HL-60 (cell line): Measurements from ENCODE around the gene RAB15.

ENCODE experiments used
- DNase-seq, 2 experiments: peaks; one replicate each; pipeline ENCODE4 v3.0.0-alpha.2; 2010 to 2020; ENCODE audit warnings: low read depth in 1 of 2, low spot score in 1 of 2
- H3K27ac ChIP-seq: fragments of 250-450 bp; sonication (Bioruptor Pico); replicated peaks from 2 replicates; pipeline ENCODE4 v1.5.1; 2020; ENCODE audit warnings: mild to moderate bottlenecking, moderate library complexity
- H3K27me3 ChIP-seq: fragments of 250-450 bp; sonication (Bioruptor Pico); 2 replicates; pipeline ENCODE4 v1.5.1; 2021; ENCODE audit warnings: mild to moderate bottlenecking, moderate library complexity; ENCODE audit not compliant: insufficient read depth, poor library complexity, severe bottlenecking
- H3K4me3 ChIP-seq: replicated peaks from 2 replicates; pipeline ENCODE4 v1.5.1; 2011; ENCODE audit warnings: mild to moderate bottlenecking, control low read depth, low read length; ENCODE audit not compliant: insufficient read depth
- GABPA ChIP-seq: IDR thresholded peaks from 2 replicates; pipeline ENCODE4 v1.6.1; 2012; ENCODE audit warnings: low read depth
- POLR2AphosphoS5 ChIP-seq: IDR thresholded peaks from 2 replicates; pipeline ENCODE4 v1.6.1; 2012; ENCODE audit warnings: low read depth
- REST ChIP-seq: IDR thresholded peaks from 2 replicates; pipeline ENCODE4 v1.6.1; 2012; ENCODE audit warnings: low read depth; ENCODE audit not compliant: insufficient replicate concordance
- SPI1 ChIP-seq: IDR thresholded peaks from 2 replicates; pipeline ENCODE4 v1.6.1; 2012; ENCODE audit warnings: low read depth, mild to moderate bottlenecking, borderline replicate concordance
- TF ChIP-seq, protein P1 (sequence below): IDR thresholded peaks from one replicate; pipeline ENCODE4 v1.5.1; 2011; ENCODE audit warnings: low read length, control low read depth, inconsistent platforms; ENCODE audit not compliant: insufficient read depth

RAB15 gene

GRCh38 chr14:65015391-65015790, 43.3 kb upstream of the RAB15 start:
- H3K27me3 ChIP-seq, result no peaks in the 10 kb centered on the region
- no peak overlapping the region for H3K4me3 ChIP-seq
- no peak overlapping the region for H3K27ac ChIP-seq
- TF ChIP-seq REST (no peak), POLR2AphosphoS5 (no peak), GABPA (no peak), SPI1 (no peak)
- TF ChIP-seq, protein P1, sequence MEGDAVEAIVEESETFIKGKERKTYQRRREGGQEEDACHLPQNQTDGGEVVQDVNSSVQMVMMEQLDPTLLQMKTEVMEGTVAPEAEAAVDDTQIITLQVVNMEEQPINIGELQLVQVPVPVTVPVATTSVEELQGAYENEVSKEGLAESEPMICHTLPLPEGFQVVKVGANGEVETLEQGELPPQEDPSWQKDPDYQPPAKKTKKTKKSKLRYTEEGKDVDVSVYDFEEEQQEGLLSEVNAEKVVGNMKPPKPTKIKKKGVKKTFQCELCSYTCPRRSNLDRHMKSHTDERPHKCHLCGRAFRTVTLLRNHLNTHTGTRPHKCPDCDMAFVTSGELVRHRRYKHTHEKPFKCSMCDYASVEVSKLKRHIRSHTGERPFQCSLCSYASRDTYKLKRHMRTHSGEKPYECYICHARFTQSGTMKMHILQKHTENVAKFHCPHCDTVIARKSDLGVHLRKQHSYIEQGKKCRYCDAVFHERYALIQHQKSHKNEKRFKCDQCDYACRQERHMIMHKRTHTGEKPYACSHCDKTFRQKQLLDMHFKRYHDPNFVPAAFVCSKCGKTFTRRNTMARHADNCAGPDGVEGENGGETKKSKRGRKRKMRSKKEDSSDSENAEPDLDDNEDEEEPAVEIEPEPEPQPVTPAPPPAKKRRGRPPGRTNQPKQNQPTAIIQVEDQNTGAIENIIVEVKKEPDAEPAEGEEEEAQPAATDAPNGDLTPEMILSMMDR, result no peak
- DNase-seq, result no peak

GRCh38 chr14:65012353-65012752, 40.2 kb upstream of the RAB15 start:
- TF ChIP-seq SPI1 (no peak), POLR2AphosphoS5 (no peak), GABPA (no peak), REST (no peak)
- TF ChIP-seq, protein P1, result no peak

DNA sequence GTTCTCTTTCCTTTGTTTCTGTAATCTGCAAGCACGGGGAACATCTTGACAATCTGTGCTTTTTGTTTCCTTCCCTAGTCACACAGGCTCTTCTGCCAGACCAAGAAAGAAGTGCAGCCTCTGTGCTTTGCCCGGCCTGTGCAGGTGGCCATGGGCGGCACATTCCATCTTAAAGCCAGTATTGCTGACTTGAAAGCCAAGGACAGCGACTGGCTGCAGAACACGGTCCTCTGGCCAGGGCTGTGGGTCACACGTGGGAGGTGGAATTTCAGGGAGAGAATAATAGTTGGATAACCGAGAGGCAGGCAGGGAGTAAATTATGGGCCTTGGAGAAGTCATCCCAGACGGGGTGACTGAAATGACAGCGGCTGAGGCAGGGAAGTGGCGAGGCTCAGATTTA, 39.4 kb upstream of the RAB15 start:
- TF ChIP-seq GABPA (no peak), SPI1 (no peak), REST (no peak), POLR2AphosphoS5 (no peak)
- TF ChIP-seq, protein P1, result no peak
- H3K27me3 ChIP-seq, result no peaks in the 10 kb centered on the region
- H3K4me3 ChIP-seq, result no peak overlapping the region
- H3K27ac ChIP-seq, result no peak overlapping the region
- DNase-seq, result no peak

More at GRCh38 chr14:65012353-65012752, 40.2 kb upstream of the RAB15 start:
- Histone ChIP-seq H3K4me3 (no peak overlapping the region), H3K27me3 (no peaks in the 10 kb centered on the region), H3K27ac (no peak overlapping the region)
- DNase-seq, result no peak
